ENCODE results near the gene MAML2. TPM values are rescaled to one million over a fixed set of nuclear protein-coding genes. Genes with fewer than 3 reads are reported as not detected.

MAML2 gene
- total RNA-seq, 2 experiments from 2014 or later, result 11.8 to 12.5 TPM

GRCh38 chr11:96280444-96280843, 62.6 kb downstream of the MAML2 start:
- ATAC-seq, result no peak
- no peak for TF ChIP-seq CTCF (IDR thresholded peaks at IDR 0.05)

GRCh38 chr11:96279896-96280290, 63.1 kb downstream of the MAML2 start:
- CTCF ChIA-PET, result interaction anchor here (0.9 to 5.5 kb wide), 3 partner anchors 13 to 63 kb away, joined by 3 to 29 read pairs (median 4); partner anchors contain the start of gene MAML2
- peaks cover 75% of the 10 kb centered on the region for H3K4me1 Mint-ChIP-seq (ENCODE audit: low read depth)
- no peak overlapping the region for H3K27ac Mint-ChIP-seq
- POLR2A ChIA-PET, result interaction anchor here (1.2 to 3.2 kb wide), 4 partner anchors 9 to 63 kb away, joined by 3 to 14 read pairs (median 4); partner anchors contain the start of gene MAML2
- no peaks in the 10 kb centered on the region for H3K27me3 Mint-ChIP-seq
- H3K4me3 Mint-ChIP-seq, result no peak overlapping the region
- no peaks in the 10 kb centered on the region for H3K9me3 Mint-ChIP-seq
- no peak for ATAC-seq
- intact Hi-C loops (cut with micrococcal nuclease), result loop anchor here (5.0 kb wide), 1 partner anchor 33 kb away; no protein-coding TSS in a partner anchor
- no peak for DNase-seq
- H3K36me3 Mint-ChIP-seq (ENCODE audit: low read depth), result peaks cover 13% of the 10 kb centered on the region
- no peak for TF ChIP-seq CTCF (IDR thresholded peaks at IDR 0.05)

More at GRCh38 chr11:96280444-96280843, 62.6 kb downstream of the MAML2 start:
- Mint-ChIP-seq H3K4me3 (no peak overlapping the region), H3K36me3 (ENCODE audit: low read depth) (peaks cover 18% of the 10 kb centered on the region), H3K4me1 (ENCODE audit: low read depth) (peaks cover 80% of the 10 kb centered on the region), H3K27ac (peak overlapping the region; percentile 17), H3K27me3 (no peaks in the 10 kb centered on the region), H3K9me3 (peaks cover 3% of the 10 kb centered on the region)
- CTCF ChIA-PET, result interaction anchor here (0.9 to 5.5 kb wide), 3 partner anchors 13 to 62 kb away, joined by 3 to 29 read pairs (median 4); partner anchors contain the start of gene MAML2
- intact Hi-C loops (cut with micrococcal nuclease), result loop anchor here (5.0 kb wide), 1 partner anchor 33 kb away; no protein-coding TSS in a partner anchor
- DNase-seq, result no peak
- POLR2A ChIA-PET, result interaction anchor here (1.2 to 3.2 kb wide), 4 partner anchors 10 to 63 kb away, joined by 3 to 14 read pairs (median 4); partner anchors contain the start of gene MAML2

- TF ChIP-seq CTCF (IDR thresholded peaks at IDR 0.05), result no peak
- ATAC-seq, result peak; percentile 81
- peak overlapping the region; percentile 62 for H3K27ac Mint-ChIP-seq
- intact Hi-C loops (cut with micrococcal nuclease), result no loop called here
- peaks cover 69% of the 10 kb centered on the region for H3K4me1 Mint-ChIP-seq (ENCODE audit: low read depth)
- peak overlapping the region; percentile 3 for H3K4me3 Mint-ChIP-seq
- DNase-seq, result peak; percentile 21
- H3K9me3 Mint-ChIP-seq, result no peaks in the 10 kb centered on the region
- H3K27me3 Mint-ChIP-seq, result no peaks in the 10 kb centered on the region
- peaks cover 11% of the 10 kb centered on the region for H3K36me3 Mint-ChIP-seq (ENCODE audit: low read depth)
- ChIA-PET CTCF (interaction anchor here (0.9 to 5.5 kb wide), 6 partner anchors 14 to 218 kb away, joined by 3 to 29 read pairs (median 4); partner anchors contain the start of gene MAML2), POLR2A (interaction anchor here (0.7 to 3.2 kb wide), 6 partner anchors 9 to 363 kb away, joined by 3 to 14 read pairs (median 3); partner anchors contain the start of gene MAML2)
These were observed 63.7 kb downstream of the MAML2 start for GRCh38 chr11:96279018-96279895.

- H3K9me3 Mint-ChIP-seq, result no peaks in the 10 kb centered on the region
- H3K27ac Mint-ChIP-seq, result peak overlapping the region; percentile 62
- ChIA-PET CTCF (interaction anchor here (0.9 to 5.5 kb wide), 5 partner anchors 30 to 217 kb away, joined by 3 to 29 read pairs (median 4); partner anchors contain the start of gene MAML2), POLR2A (interaction anchor here (0.7 to 3.2 kb wide), 5 partner anchors 10 to 362 kb away, joined by 3 to 14 read pairs (median 3); no protein-coding TSS in a partner anchor)
- intact Hi-C loops (cut with micrococcal nuclease), result no loop called here
- no peaks in the 10 kb centered on the region for H3K27me3 Mint-ChIP-seq
- peak; percentile 27 for ATAC-seq
- H3K4me1 Mint-ChIP-seq (ENCODE audit: low read depth), result peaks cover 64% of the 10 kb centered on the region
- H3K4me3 Mint-ChIP-seq, result peak overlapping the region; percentile 3
- no peak for DNase-seq
- H3K36me3 Mint-ChIP-seq (ENCODE audit: low read depth), result peaks cover 14% of the 10 kb centered on the region
- TF ChIP-seq CTCF (IDR thresholded peaks at IDR 0.05), result no peak
These were observed 64.7 kb downstream of the MAML2 start for GRCh38 chr11:96278039-96278897.

Data from activated CD8-positive, alpha-beta T cell treated with anti-CD3 and anti-CD28 coated beads for 36 hours (primary cell).